ENCODE results near the gene C3orf62. TPM values are rescaled to one million over a fixed set of nuclear protein-coding genes. Genes with fewer than 3 reads are reported as not detected.

Gene C3orf62
- total RNA-seq (2021) (6.9 and 12.4 TPM in 2 replicates), Bru-seq, nascent RNA (percentile 68 among the genes with signal in this experiment), BruChase-seq, experiment 1, labeled RNA remaining after a 2-hour chase (percentile 80 among the genes with signal in this experiment), BruChase-seq, experiment 2, labeled RNA remaining after a 6-hour chase (percentile 82 among the genes with signal in this experiment)
- long read RNA-seq, full-length matches to known transcripts = 3 of 4 reads
- long read RNA-seq, partial matches to known transcripts = 0 of 4 reads
- long read RNA-seq, other reads (novel, unspliced or antisense) = 1 of 4 reads

GRCh38 chr3:49276475-49277382 is at the start of gene C3orf62:
C3orf62 (minus strand) TSS chr3:49277232; CDS start chr3:49276872, 360 bp downstream.
- TF ChIP-seq EZH2 (IDR thresholded peaks at IDR 0.05; ENCODE audit: low read depth) (no peak), CTCF (conservative IDR thresholded peaks at IDR 0.05) (no peak)
- no peaks in the 10 kb centered on the region for H3K9me3 ChIP-seq (ENCODE audit: insufficient read depth, low read depth)
- no peak within 1 kb of the TSS for H2AFZ ChIP-seq
- POLR2A ChIA-PET (ENCODE audit: unreplicated experiment) = interaction anchor here (0.6 kb wide), 1 partner anchor 242 kb away, joined by 3 read pairs; no protein-coding TSS in a partner anchor
- no TSS peak for BruUV-seq (replicated peaks)
- no peak within 1 kb of the TSS for H3K27ac ChIP-seq
- H3K79me2 ChIP-seq (ENCODE audit: low read depth) = no peaks in the 10 kb centered on the region
- peaks cover 7% of the 10 kb centered on the region; the same call in 1 of the 2 replicates for H3K36me3 ChIP-seq (ENCODE audit: low read depth)
- no peak for DNase-seq
- no peaks in the 10 kb centered on the region for H3F3A ChIP-seq (ENCODE audit: insufficient read depth, low read depth)
- H3K9me2 ChIP-seq (ENCODE audit: insufficient read depth) = no peaks in the 10 kb centered on the region
- CTCF ChIA-PET = no interaction called here
- H4K20me1 ChIP-seq (ENCODE audit: insufficient read depth) = no peaks in the 10 kb centered on the region
- no peaks in the 10 kb centered on the region for H3K4me1 ChIP-seq (replicated peaks; ENCODE audit: insufficient read depth)
- H3K4me3 ChIP-seq = no peak within 1 kb of the TSS
- no peaks in the 10 kb centered on the region for H3K27me3 ChIP-seq (ENCODE audit: insufficient read depth, low read depth)
- intact Hi-C loops (cut with micrococcal nuclease; ENCODE audit: unreplicated experiment) = no loop called here
- no peak within 1 kb of the TSS for H3K4me2 ChIP-seq

GRCh38 chr3:49324768-49325167 is 47.7 kb upstream of the C3orf62 start:
- Histone ChIP-seq H3F3A (ENCODE audit: insufficient read depth, low read depth) (no peaks in the 10 kb centered on the region), H3K4me2 (no peak overlapping the region), H2AFZ (no peak overlapping the region), H3K9me3 (ENCODE audit: insufficient read depth, low read depth) (no peaks in the 10 kb centered on the region), H3K27ac (no peak overlapping the region), H4K20me1 (ENCODE audit: insufficient read depth) (no peaks in the 10 kb centered on the region), H3K36me3 (ENCODE audit: low read depth) (peaks cover 5% of the 10 kb centered on the region; the same call in 1 of the 2 replicates), H3K27me3 (ENCODE audit: insufficient read depth, low read depth) (no peaks in the 10 kb centered on the region), H3K4me1 (replicated peaks; ENCODE audit: insufficient read depth) (no peaks in the 10 kb centered on the region), H3K79me2 (ENCODE audit: low read depth) (no peaks in the 10 kb centered on the region), H3K9me2 (ENCODE audit: insufficient read depth) (no peaks in the 10 kb centered on the region), H3K4me3 (no peak overlapping the region)
- CTCF ChIA-PET = no interaction called here
- TF ChIP-seq CTCF (conservative IDR thresholded peaks at IDR 0.05) (no peak), EZH2 (IDR thresholded peaks at IDR 0.05; ENCODE audit: low read depth) (no peak)
- POLR2A ChIA-PET (ENCODE audit: unreplicated experiment) = no interaction called here
- intact Hi-C loops (cut with micrococcal nuclease; ENCODE audit: unreplicated experiment) = no loop called here
- no TSS peak for BruUV-seq (replicated peaks)
- DNase-seq = no peak

DNA sequence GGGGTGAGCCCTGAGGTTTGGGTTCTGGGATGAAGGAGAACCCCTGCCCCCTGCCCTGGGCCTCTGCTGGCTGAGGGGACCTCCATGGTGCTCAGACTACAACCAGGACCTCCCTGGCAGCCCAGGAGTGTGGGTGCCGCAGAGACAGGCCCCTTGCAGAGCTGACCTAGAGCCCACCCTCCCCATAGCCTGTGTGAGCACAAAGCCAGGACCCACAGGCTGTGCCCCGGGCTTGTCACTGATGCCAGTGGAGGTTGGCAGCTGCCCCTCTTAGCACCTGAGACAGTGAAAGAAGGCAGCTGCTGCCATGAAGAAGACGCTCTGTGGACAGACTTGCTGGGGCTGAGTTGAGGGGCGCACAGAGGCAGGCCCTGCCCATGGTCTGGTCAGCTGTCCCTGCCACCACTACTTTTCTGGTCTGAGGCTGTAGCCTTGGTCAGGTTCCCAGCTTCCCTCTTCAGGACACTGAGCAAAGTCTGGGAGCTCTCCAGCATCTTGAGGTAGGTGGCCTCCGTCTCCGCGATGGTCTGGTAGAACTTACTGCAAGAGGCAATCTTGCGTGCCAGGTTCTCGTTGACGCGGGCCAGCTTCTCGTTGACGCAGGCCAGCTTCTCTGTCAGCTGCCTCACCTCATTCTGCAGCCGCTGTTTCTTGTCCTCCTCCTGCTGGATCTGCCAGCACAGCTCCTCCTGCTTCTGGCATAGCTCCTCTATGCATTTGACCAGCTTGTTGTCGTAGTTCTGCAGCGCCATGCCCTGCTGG is 39.8 kb upstream of the C3orf62 start:
- POLR2A ChIA-PET (ENCODE audit: unreplicated experiment) = no interaction called here
- Histone ChIP-seq H2AFZ (no peak overlapping the region), H4K20me1 (ENCODE audit: insufficient read depth) (no peaks in the 10 kb centered on the region), H3K9me2 (ENCODE audit: insufficient read depth) (no peaks in the 10 kb centered on the region), H3K36me3 (ENCODE audit: low read depth) (0 out of 2 replicates have a peak, but pooled peaks cover 5% of the 10 kb centered on the region), H3F3A (ENCODE audit: insufficient read depth, low read depth) (no peaks in the 10 kb centered on the region), H3K4me1 (replicated peaks; ENCODE audit: insufficient read depth) (no peaks in the 10 kb centered on the region), H3K4me2 (no peak overlapping the region), H3K27ac (no peak overlapping the region), H3K79me2 (ENCODE audit: low read depth) (no peaks in the 10 kb centered on the region), H3K27me3 (ENCODE audit: insufficient read depth, low read depth) (no peaks in the 10 kb centered on the region), H3K9me3 (ENCODE audit: insufficient read depth, low read depth) (no peaks in the 10 kb centered on the region), H3K4me3 (no peak overlapping the region)
- BruUV-seq (replicated peaks) = no TSS peak
- intact Hi-C loops (cut with micrococcal nuclease; ENCODE audit: unreplicated experiment) = no loop called here
- no peak for DNase-seq
- CTCF ChIA-PET = no interaction called here
- TF ChIP-seq EZH2 (IDR thresholded peaks at IDR 0.05; ENCODE audit: low read depth) (no peak), CTCF (conservative IDR thresholded peaks at IDR 0.05) (no peak)

Measured in PC-9 (cell line).